SK-N-SH (cell line): ENCODE data around the gene SFSWAP. TPM values are rescaled to one million over a fixed set of nuclear protein-coding genes. Genes with fewer than 3 reads are reported as not detected.

Experiments used
- CTCF ChIA-PET: fragments of 300-600, 350-600 bp; formaldehyde crosslinking; extraction: SDS; loops from one replicate; lab custom pipeline; 2021; lab: Yijun Ruan, JAX
- POLR2A ChIA-PET: fragments of 350-600 bp; sonication (Branson Sonifier 250); formaldehyde crosslinking; extraction: SDS; loops from one replicate; lab custom pipeline; 2020; ENCODE audit warnings: antibody characterized with exemption, inconsistent platforms; lab: Yijun Ruan, JAX
- DNase-seq: peaks from one replicate; pipeline ENCODE4 v3.0.0; 2012
- H2AFZ ChIP-seq: fragments of 200-600 bp; sonication (generic); 2 replicates; pipeline ENCODE4 v1.8.1; 2016; ENCODE audit warnings: antibody characterized with exemption, mild to moderate bottlenecking, low read depth
- H3F3A ChIP-seq: fragments of 200-600 bp; sonication (generic); replicated peaks from 2 replicates; pipeline ENCODE3; 2016; ENCODE audit warnings: antibody characterized with exemption, mild to moderate bottlenecking; ENCODE audit not compliant: insufficient read depth
- H3K27ac ChIP-seq, 2 experiments: fragments of 200-500 bp in 1 of 2; fragments of 200-600 bp in 1 of 2; sonication (Bioruptor generic) in 1 of 2; sonication (generic), shearing (Covaris generic) in 1 of 2; 2 replicates each; pipeline versions ENCODE4 v1.5.1 to v1.6.1; 2014 to 2016; ENCODE audit warnings: low read depth in 2 of 2, inconsistent platforms in 1 of 2, low read length in 1 of 2, mild to moderate bottlenecking in 1 of 2, mixed read lengths in 1 of 2
- H3K27me3 ChIP-seq: fragments of 200-600 bp; sonication (generic), shearing (Covaris generic); 2 replicates; pipeline ENCODE4 v1.6.1; 2016; ENCODE audit warnings: mixed run types; ENCODE audit not compliant: insufficient read depth
- H3K36me3 ChIP-seq, 2 experiments: fragments of 200-500 bp in 1 of 2; fragments of 200-600 bp in 1 of 2; sonication (Bioruptor generic) in 1 of 2; sonication (generic) in 1 of 2; replicated peaks in 1 of 2; 2 replicates each; pipeline versions ENCODE3 to v1.5.1; 2014 to 2016; ENCODE audit warnings: low read length in 1 of 2, mild to moderate bottlenecking in 1 of 2; ENCODE audit not compliant: insufficient read depth in 2 of 2, control insufficient read depth in 1 of 2
- H3K4me1 ChIP-seq, 2 experiments: fragments of 200-500 bp in 1 of 2; fragments of 200-600 bp in 1 of 2; sonication (Bioruptor generic) in 1 of 2; sonication (generic), shearing (Covaris generic) in 1 of 2; 2 replicates each; pipeline versions ENCODE4 v1.5.1 to v1.6.1; 2014 to 2016; ENCODE audit warnings: low read depth in 1 of 2, low read length in 1 of 2, mixed run types in 1 of 2; ENCODE audit not compliant: insufficient read depth in 2 of 2, control insufficient read depth in 1 of 2
- H3K4me2 ChIP-seq: fragments of 200-600 bp; sonication (generic), shearing (Covaris generic); 2 replicates; pipeline ENCODE4 v1.6.1; 2017; ENCODE audit warnings: mixed run types
- H3K4me3 ChIP-seq, 2 experiments: fragments of 200-500 bp in 1 of 2; fragments of 200-600 bp in 1 of 2; sonication (Bioruptor generic) in 1 of 2; sonication (generic), shearing (Covaris generic) in 1 of 2; 2 replicates each; pipeline versions ENCODE4 v1.5.1 to v1.8.1; 2014 to 2016; ENCODE audit warnings: low read depth in 2 of 2, inconsistent platforms in 1 of 2, low read length in 1 of 2, mild to moderate bottlenecking in 1 of 2, mixed read lengths in 1 of 2, moderate library complexity in 1 of 2
- H3K79me2 ChIP-seq: fragments of 200-600 bp; sonication (generic); 2 replicates; pipeline ENCODE4 v1.8.1; 2017; ENCODE audit warnings: mild to moderate bottlenecking; ENCODE audit not compliant: insufficient read depth
- H3K9ac ChIP-seq: fragments of 200-600 bp; sonication (generic); 2 replicates; pipeline ENCODE4 v1.6.1; 2017; ENCODE audit warnings: mixed run types
- H3K9me2 ChIP-seq: fragments of 200-600 bp; sonication (generic); 2 replicates; pipeline ENCODE4 v1.6.1; 2017; ENCODE audit warnings: mixed run types
- H3K9me3 ChIP-seq: fragments of 200-600 bp; sonication (generic); 2 replicates; pipeline ENCODE4 v1.6.1; 2017; ENCODE audit warnings: mixed run types, mild to moderate bottlenecking, moderate library complexity
- H4K20me1 ChIP-seq: fragments of 200-600 bp; sonication (generic); 2 replicates; pipeline ENCODE4 v1.6.1; 2017; ENCODE audit warnings: mild to moderate bottlenecking, mixed run types; ENCODE audit not compliant: insufficient read depth
- EP300 ChIP-seq, 2 experiments: IDR thresholded peaks; 2 replicates each; pipeline versions ENCODE4 v1.4.0 to v1.6.1; 2012; ENCODE audit warnings: borderline replicate concordance in 1 of 2, low read depth in 1 of 2, low read length in 1 of 2
- EZH2phosphoT487 ChIP-seq: fragments of 200-600 bp; sonication (generic); IDR thresholded peaks from 2 replicates; pipeline ENCODE4 v1.6.1; 2017; ENCODE audit warnings: low read depth, mixed run types, mild to moderate bottlenecking, antibody characterized with exemption, moderate library complexity, borderline replicate concordance
- FOSL2 ChIP-seq: IDR thresholded peaks from 2 replicates; pipeline ENCODE4 v1.4.0; 2012; ENCODE audit warnings: low read depth, mild to moderate bottlenecking, moderate library complexity, borderline replicate concordance
- GABPA ChIP-seq: IDR thresholded peaks from 2 replicates; pipeline ENCODE4 v1.4.0; 2012; ENCODE audit warnings: low read depth, mild to moderate bottlenecking
- GATA2 ChIP-seq: sonication (generic); formaldehyde crosslinking; IDR thresholded peaks from 2 replicates; pipeline ENCODE4 v1.5.0; 2020; ENCODE audit warnings: mild to moderate bottlenecking, missing genetic modification reagents
- JUND ChIP-seq: IDR thresholded peaks from 2 replicates; pipeline ENCODE4 v1.4.0; 2012
- MEF2A ChIP-seq: IDR thresholded peaks from 2 replicates; pipeline ENCODE4 v1.4.0; 2012; ENCODE audit warnings: low read depth, borderline replicate concordance
- MXI1 ChIP-seq: IDR thresholded peaks from 2 replicates; pipeline ENCODE4 v1.6.1; 2012; ENCODE audit warnings: mild to moderate bottlenecking, low read depth, low read length, improper control_type of control experiment
- NRF1 ChIP-seq: IDR thresholded peaks from 2 replicates; pipeline ENCODE4 v1.6.1; 2012; ENCODE audit warnings: low read depth, mild to moderate bottlenecking, low read length
- PBX3 ChIP-seq: IDR thresholded peaks from 2 replicates; pipeline ENCODE4; 2012
- RAD21 ChIP-seq: IDR thresholded peaks from 2 replicates; pipeline ENCODE4 v1.6.1; 2012; ENCODE audit warnings: mild to moderate bottlenecking, low read length
- REST ChIP-seq: IDR thresholded peaks from 2 replicates; pipeline ENCODE4 v1.6.1; 2012; ENCODE audit warnings: mild to moderate bottlenecking, low read depth, low read length, moderate library complexity
- RFX5 ChIP-seq: IDR thresholded peaks from 2 replicates; pipeline ENCODE4 v1.6.1; 2012; ENCODE audit warnings: mild to moderate bottlenecking, improper control_type of control experiment, low read length
- RXRA ChIP-seq: IDR thresholded peaks from 2 replicates; pipeline ENCODE4 v1.4.0; 2012; ENCODE audit warnings: low read depth, mild to moderate bottlenecking, borderline replicate concordance
- TAF1 ChIP-seq: IDR thresholded peaks from 2 replicates; pipeline ENCODE4 v1.6.1; 2012; ENCODE audit warnings: low read depth, mild to moderate bottlenecking, low read length, moderate library complexity, borderline replicate concordance
- TCF12 ChIP-seq: IDR thresholded peaks from 2 replicates; pipeline ENCODE4 v1.4.0; 2012
- TEAD4 ChIP-seq: IDR thresholded peaks from 2 replicates; pipeline ENCODE4 v1.4.0; 2012; ENCODE audit warnings: mild to moderate bottlenecking, borderline replicate concordance; ENCODE audit not compliant: insufficient read depth
- USF1 ChIP-seq: IDR thresholded peaks from 2 replicates; pipeline ENCODE4 v1.4.0; 2012; ENCODE audit warnings: low read depth, borderline replicate concordance
- YY1 ChIP-seq: IDR thresholded peaks from 2 replicates; pipeline ENCODE4 v1.4.0; 2012; ENCODE audit warnings: low read depth, mild to moderate bottlenecking
- WGBS: methylation state at CpG from one replicate; pipeline ENCODE4 v1.1.6; 2017; ENCODE audit warnings: low lambda C conversion rate; 5-methylcytosine and 5-hydroxymethylcytosine counted together
- polyA plus RNA-seq, 3 experiments: library from polyadenylated mRNA; depleted of rRNA; stranded (reverse); fragments of >200 nt; gene quantifications; 2 replicates each; pipeline ENCODE4 v1.2.3, GENCODE V29; 2012

SFSWAP gene
- polyA plus RNA-seq, 1 of the 3 experiments (the other 2 are of a cell fraction) = 27.9 TPM

GRCh38 chr12:131784909-131785762 lies 74.2 kb downstream of the SFSWAP start:
- Histone ChIP-seq H2AFZ (no peak overlapping the region), H3K4me3 (no peak overlapping the region), H3K36me3 (peaks cover 41 to 60% of the 10 kb centered on the region in 2 experiments), H3F3A (peaks cover 39% of the 10 kb centered on the region), H4K20me1 (no peaks in the 10 kb centered on the region), H3K9ac (no peak overlapping the region; the same call in 1 of the 2 replicates), H3K27ac (peak overlapping the region; percentile 12 to 93; a peak in 3 of 4 replicates), H3K27me3 (no peaks in the 10 kb centered on the region), H3K9me2 (no peaks in the 10 kb centered on the region), H3K4me2 (peak overlapping the region; percentile 82), H3K4me1 (peaks cover 0 to 24% of the 10 kb centered on the region in 2 experiments; a peak in 2 of 4 replicates), H3K79me2 (peaks cover 9% of the 10 kb centered on the region; the same call in 1 of the 2 replicates), H3K9me3 (no peaks in the 10 kb centered on the region)
- no peak for TF ChIP-seq MXI1
- TF ChIP-seq YY1 = no peak
- TF ChIP-seq EZH2phosphoT487 = no peak
- TF ChIP-seq RAD21 = no peak
- no peak for TF ChIP-seq TCF12
- no peak for TF ChIP-seq TAF1
- TF ChIP-seq GABPA = no peak
- TF ChIP-seq RFX5 = no peak
- no peak for TF ChIP-seq EP300 (IDR thresholded peaks at IDR 0.05; ENCODE audit: borderline replicate concordance in 1 of 2, low read depth in 1 of 2, low read length in 1 of 2)
- no peak for TF ChIP-seq RXRA
- TF ChIP-seq GATA2 (CRISPR knock-in tag) = no peak
- no peak for TF ChIP-seq REST
- no peak for TF ChIP-seq NRF1
- TF ChIP-seq PBX3 = no peak
- no peak for TF ChIP-seq TEAD4
- TF ChIP-seq MEF2A = no peak
- no peak for TF ChIP-seq JUND
- no peak for TF ChIP-seq FOSL2
- no peak for TF ChIP-seq USF1
- 96% methylated on average over 30 of the region's 30 CpGs for WGBS
- ChIA-PET POLR2A (no interaction called here), CTCF (interaction anchor here (0.8 to 1.9 kb wide), 3 partner anchors 9 to 680 kb away, joined by 3 to 4 read pairs (median 3); no protein-coding TSS in a partner anchor)
- DNase-seq = no peak
